Fibroblast of skin of back (primary cell): ENCODE data around the gene MAZ.
A peak's percentile ranks its signal among the peaks of the same experiment; 100 is the strongest.
"Not testable (repeated sequence)": the region's sequence is repeated elsewhere in the genome, so short reads cannot be mapped to it uniquely, and the experiment has no call there.

Experiments used
- DNase-seq: peaks from one replicate; pipeline ENCODE4 v3.0.0-alpha.2; 2013

MAZ gene

DNA sequence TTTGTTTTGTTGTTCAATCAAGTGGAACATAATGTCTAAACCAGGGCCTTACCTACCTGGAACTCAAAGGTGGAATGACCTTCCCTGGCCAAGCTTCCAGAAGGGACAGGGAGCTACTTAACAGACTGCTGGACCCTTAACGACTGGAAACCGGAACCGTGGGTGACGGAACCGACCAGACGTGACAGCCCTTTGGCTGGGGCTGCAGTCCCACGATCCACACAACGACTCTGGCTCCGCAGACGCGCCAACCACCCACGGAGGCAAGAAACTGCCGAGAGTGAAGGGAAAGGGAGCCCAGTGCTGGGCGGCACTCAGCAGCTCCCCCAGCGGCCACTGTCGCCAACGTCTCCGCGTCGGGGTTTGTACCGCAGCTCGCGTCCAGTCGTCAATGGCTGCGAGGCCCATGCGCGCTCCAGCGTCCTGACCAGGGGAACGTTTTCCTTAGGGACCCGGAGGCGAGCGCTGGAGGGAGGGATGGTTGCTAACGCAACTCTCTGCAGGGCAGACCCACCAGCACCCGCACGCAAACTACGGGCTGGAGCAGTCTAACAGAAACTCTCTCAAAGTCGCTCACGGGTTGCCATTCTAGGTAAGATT is 21.3 kb upstream of the MAZ start:
- DNase-seq = peak; percentile 64

DNA sequence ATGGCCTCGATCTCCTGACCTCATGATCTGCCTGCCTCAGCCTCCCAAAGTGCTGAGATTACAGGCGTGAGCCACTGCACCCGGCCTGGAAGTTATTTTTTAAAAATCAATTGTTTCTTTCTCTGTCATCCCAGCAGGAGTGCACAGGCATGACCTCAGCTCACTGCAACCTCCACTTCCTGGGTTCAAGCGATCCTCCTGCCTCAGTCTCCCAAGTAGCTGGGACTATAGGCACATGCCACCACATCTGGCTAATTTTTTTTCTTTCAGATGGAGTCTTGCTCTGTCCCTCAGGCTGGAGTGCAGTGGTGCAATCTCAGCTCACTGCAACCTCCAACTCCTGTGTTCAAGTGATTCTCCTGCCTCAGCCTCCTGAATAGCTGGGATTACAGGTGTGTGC is 19.2 kb upstream of the MAZ start:
- not testable (repeated sequence) for DNase-seq

DNA sequence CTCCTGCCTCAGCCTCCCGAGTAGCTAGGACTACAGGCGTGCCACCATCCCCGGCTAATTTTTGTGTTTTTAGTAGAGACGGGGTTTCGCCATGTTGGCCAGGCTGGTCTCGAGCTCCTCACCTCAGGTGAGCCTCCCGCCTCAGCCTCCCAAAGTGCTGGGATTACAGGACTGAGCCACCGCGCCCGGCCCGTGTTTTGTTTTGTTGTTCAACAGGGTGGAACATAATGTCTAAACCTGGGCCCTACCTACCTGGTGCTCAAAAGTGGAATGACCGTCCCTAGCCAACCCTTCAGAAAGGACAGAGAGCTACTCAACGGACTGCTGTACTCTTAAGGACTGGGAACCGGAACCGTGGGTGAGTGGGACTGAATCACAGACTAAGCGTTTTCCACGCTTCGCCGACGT is 16.6 kb upstream of the MAZ start:
- no peak for DNase-seq

DNA sequence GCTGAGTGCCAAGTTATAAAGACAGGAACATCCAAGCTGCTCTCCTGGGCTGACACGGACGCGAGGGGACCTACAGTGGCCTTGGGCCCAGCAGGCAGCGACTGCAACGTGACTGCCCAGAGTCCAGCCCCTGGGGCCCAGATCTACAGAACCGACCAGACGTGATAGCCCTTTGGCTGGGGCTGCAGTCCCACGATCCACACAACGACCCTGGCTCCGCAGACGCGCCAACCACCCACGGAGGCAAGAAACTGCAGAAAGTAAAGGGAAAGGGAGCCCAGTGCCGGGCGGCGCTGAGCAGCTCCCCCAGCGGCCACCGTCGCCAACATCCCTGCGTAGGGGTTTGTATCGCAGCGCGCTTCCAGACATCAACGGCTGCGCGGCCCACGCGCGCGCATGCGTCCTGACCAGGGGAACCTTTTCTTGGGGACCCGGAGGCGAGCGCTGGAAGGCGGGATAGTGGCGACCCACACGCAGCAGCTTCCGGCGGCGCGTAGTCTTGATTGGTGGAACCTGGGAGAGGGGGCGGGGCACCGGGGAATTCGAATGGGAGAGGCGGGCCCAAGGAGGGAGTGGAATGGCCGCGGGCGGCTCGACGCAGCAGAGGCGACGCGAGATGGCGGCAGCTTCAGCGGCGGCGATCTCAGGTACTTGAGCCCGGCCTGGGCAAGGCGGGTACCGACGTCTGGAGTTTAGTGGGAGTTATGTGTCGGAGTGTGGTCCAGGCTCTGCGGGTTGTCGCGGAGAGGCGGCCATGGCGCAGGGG is 16.0 kb upstream of the MAZ start, which contains the start of gene KIF22:
Gene KIF22, plus strand, starts transcription at position 569 of the 766 bp plus-strand sequence. Its CDS starts 9 bp downstream, at position 578.
- peak; percentile 98 for DNase-seq

DNA sequence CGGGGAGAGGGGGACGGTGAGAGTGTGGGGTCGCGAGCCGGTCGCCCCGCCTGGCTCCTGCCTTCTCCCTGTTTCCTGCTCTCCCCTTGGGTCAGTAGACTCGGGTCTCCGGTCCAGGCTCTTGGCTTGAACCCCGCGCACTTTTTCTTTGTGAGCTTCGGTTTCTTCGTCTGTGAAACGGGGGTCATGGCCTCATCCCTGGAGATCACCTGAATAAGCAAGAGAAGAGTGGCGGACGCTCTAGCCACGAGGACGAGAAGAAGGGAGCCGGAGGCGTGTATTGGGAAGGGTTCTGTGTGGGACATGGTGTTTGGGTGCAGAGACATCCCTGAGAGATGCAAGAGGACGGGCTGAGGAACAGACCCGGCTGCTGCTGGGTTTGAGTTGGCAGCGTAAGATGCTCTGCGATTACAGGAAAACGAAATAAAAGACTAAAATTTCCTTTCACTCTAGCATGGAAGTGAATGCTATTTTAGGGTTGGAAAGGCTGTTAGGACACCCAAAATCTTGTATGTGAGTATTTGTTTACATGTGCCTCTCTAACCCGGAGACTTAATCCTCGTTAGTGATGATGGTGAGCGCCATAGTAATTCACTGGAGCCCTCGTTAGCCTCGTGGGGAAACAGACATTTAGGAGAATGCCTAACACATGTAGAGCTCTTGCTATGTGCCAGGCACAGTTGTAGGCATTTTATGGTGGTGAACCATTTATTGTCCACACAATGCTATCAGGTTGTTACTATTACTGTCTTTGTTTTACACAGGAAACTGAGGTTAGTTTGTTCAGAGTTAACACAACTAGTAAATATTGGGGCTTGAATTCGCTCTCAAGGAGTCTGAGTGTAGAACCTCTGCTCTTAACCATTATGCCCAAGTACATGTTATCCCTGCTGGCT is 15.1 kb upstream of the MAZ start:
- no peak for DNase-seq

DNA sequence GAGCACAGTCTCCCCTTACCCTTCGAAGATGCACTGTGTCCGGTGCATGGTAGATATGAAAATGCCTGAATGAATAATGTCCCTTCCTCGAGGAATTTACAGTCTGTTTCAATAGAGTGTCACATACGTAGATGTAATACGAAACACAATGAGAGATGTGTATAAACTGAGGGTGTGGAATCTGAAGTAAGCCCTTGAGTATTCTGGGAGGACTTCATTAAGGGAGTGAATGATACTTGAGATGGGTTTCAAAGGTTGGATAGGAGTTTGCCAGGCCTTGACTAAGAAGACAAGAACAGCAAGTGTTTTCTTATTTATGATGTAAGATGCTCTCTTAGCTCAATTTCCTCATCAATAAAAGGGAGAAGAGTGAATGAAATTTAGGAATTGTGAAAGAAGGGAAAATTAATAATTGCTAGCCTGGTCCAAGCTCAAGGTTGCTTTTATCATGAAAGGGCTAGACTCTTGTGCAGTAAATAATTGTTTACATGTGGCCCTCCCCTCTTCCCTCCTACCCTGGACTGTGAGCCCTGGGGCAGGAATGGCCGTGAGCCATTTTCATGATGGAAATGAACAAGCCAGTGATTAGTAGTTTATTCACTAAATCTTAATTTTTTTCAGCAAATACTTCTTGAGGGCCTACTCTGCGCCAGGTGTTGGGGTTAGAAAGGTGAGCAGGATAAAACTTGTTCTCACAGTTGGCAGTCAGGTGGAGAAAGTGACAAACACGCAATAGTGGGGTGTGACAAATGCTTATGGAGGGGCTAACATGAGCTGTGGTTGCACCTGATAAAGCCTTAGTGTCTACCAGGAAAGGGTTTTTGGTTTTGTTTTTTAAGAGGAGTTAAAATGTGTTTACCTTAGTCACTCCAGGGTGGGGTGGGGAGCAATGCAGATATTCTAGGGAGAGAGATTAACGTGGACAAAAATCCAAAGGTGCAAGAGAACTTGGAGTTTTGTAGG is 14.2 kb upstream of the MAZ start:
- no peak for DNase-seq

DNA sequence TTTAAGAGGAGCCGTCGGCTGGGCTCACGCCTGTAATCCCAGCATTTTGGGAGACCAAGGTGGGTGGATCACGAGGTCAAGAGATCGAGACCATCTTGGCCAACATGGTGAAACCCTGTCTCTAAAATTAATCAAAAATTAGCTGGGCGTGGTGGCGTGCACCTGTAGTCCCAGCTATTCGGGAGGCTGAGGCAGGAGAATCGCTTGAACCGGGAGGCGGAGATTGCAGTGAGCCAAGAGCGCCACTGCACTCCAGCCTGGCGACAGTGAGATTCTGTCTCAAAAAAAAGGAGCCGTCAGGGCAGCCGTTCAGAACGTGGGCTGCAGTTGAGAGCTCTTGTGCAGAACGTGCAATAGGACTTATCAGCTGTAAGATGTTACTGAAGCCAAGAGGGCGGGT is 13.2 kb upstream of the MAZ start:
- not testable (repeated sequence) for DNase-seq

DNA sequence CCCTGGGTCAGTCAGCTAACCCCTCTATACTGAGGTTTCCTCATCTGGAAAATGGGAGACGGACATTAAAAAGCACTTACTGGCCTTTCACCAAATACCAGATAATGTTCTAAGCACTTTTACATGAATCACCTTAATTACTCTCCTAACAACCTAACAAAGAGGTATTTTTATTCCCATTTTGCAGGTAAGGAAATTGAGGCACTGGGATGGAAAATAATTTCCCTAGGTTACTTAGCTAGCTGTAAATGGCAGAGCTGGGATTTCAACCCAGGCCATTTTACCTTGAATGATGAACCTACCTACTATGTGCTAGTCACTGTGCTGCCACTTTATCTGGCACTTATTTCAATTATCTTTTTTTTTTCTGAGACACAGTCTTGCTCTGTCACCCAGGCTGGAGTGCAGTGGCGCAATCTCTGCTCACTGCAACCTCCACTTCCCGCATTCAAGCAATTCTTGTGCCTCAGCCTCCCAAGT is 12.1 kb upstream of the MAZ start:
- no peak for DNase-seq

DNA sequence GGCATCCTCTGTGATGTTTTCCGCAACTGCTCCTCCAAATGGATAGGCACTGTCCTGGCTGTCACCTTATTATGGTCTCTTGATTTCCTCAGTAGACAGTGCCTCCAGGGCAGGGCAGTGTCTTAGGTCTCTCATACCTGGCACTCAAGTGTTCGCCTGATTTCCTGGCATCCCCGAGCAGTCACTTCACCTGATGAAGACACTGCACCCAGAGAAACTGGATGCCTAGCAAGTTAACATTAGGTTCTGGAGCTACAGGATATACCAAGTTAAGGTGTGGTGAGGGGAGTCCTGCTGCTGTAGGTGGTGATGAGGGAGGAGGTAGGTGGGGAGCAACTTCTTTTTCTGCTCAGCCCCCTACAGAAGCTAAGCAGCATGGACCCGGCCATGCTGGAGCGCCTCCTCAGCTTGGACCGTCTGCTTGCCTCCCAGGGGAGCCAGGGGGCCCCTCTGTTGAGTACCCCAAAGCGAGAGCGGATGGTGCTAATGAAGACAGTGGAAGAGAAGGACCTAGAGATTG is 3.9 kb upstream of the MAZ start:
- no peak for DNase-seq

DNA sequence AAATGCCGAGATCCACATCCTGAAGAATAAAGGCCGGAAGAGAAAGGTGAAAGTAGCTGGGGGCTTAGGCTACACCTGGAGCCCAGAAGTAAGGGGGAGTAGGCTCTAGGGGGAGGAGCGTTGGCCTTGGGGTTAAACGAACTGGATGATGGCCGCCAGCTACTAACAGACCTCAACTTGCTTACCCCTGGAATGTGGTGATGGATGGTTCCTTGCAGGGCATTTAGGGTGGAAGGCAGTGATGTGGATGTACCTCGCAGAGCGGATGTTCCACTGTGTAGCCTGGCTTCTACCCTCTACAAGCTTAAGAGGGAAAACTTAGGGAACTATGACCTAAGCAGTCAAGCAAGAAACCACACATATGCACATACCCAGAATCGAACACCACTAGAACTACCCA is 2.3 kb upstream of the MAZ start:
- no peak for DNase-seq

DNA sequence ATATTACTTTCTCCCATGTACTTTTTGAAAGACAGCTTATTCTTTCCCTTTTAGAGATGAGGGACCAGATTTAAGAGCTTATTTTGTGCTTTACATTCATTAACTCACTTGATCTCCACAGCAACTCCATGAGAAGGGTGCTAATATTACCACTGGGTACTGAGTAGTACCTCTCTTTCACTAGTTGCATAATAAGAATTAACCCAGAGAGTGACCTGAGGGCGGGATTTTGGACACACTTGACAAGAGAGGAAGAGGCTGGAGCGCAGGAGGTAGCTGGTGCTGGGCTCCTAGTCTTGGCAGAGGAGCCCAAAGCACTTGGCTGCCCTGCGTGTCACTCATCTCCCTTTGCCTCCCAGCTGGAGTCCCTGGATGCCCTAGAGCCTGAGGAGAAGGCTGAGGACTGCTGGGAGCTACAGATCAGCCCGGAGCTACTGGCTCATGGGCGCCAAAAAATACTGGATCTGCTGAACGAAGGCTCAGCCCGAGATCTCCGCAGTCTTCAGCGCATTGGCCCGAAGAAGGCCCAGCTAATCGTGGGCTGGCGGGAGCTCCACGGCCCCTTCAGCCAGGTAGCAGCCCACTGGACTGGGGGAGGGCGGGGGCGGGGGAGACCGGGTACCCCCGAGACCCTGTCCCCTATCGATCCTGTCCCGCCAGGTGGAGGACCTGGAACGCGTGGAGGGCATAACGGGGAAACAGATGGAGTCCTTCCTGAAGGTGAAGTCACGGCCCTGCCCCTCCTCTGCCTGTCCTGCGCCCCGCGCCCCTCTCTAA is 1.7 kb upstream of the MAZ start:
- no peak for DNase-seq

DNA sequence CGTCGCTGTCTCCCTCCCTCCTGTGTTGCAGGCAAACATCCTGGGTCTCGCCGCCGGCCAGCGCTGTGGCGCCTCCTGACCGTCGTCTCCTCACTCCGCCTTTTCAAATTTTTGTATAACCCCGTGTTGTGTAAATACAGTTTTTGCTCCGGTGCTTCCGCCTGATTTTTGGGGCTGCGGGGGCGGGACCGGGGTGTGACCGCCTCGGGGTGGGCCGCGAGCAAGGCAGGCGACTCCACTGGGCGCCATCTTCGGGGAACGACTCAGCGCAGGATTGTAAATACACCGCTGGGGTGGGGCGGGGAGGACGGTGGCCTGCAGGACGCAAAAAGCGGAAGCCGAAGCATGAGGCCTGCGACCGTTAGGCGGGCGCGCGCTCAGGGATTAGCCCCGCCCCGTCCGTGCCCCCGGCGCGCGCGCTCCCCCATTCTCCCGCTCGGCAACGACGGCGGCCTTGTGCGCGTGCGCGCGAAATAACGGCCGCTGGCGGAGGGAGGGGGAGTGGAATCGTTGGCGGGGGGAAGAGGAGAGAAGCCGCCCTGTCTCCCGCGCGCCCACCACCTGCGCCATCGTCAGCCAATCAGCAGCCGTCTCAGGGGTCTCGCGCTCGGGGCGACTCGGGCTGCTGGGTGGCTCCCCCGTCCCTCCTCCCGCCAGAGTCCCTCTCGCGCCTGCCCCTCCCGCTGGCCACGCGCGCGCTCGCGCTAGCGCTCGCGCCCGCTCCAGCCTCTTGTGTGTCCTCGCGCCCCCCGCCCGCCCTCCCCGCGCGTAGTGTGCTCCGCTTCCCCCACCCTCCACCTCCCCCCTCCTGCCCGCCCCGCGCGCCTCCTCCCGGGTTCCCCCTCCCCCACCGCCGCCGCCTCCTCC is 864 bp upstream of the MAZ start:
- peak; percentile 97 for DNase-seq

DNA sequence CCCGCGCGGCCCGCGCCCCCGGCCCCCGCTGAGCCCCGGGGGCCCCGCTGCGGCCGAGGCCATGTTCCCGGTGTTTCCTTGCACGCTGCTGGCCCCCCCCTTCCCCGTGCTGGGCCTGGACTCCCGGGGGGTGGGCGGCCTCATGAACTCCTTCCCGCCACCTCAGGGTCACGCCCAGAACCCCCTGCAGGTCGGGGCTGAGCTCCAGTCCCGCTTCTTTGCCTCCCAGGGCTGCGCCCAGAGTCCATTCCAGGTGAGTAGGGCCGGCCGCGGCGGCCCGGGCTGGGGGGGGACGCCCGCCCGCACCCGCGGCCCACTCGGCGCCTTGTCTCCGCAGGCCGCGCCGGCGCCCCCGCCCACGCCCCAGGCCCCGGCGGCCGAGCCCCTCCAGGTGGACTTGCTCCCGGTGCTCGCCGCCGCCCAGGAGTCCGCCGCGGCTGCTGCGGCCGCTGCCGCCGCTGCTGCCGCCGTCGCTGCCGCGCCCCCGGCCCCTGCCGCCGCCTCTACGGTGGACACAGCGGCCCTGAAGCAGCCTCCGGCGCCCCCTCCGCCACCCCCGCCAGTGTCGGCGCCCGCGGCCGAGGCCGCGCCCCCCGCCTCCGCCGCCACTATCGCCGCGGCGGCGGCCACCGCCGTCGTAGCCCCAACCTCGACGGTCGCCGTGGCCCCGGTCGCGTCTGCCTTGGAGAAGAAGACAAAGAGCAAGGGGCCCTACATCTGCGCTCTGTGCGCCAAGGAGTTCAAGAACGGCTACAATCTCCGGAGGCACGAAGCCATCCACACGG is 504 bp downstream of the MAZ start:
- peak; percentile 71 for DNase-seq

DNA sequence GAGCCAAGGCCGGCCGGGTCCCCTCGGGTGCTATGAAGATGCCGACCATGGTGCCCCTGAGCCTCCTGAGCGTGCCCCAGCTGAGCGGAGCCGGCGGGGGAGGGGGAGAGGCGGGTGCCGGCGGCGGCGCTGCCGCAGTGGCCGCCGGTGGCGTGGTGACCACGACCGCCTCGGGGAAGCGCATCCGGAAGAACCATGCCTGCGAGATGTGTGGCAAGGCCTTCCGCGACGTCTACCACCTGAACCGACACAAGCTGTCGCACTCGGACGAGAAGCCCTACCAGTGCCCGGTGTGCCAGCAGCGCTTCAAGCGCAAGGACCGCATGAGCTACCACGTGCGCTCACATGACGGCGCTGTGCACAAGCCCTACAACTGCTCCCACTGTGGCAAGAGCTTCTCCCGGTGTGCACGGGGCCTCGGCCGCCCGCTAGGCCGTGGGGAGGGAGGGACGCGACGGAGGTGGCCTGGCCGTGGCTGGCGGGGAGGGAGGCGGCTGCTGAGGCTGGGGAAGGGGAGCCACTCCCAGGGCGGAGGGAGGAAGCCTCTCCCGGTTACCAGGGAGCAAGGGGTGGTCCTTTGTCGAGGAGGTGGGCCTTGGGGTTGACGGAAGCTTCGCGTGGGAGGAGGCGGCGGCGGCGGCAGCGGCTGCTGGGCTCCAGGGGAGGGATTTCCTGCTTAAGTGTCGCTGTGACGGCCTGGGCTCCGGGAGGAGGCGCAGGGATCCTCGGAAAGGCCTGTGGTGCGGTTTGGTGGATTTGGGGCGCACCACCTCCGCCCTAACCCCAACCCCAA is 1.3 kb downstream of the MAZ start:
- peak; percentile 95 for DNase-seq

DNA sequence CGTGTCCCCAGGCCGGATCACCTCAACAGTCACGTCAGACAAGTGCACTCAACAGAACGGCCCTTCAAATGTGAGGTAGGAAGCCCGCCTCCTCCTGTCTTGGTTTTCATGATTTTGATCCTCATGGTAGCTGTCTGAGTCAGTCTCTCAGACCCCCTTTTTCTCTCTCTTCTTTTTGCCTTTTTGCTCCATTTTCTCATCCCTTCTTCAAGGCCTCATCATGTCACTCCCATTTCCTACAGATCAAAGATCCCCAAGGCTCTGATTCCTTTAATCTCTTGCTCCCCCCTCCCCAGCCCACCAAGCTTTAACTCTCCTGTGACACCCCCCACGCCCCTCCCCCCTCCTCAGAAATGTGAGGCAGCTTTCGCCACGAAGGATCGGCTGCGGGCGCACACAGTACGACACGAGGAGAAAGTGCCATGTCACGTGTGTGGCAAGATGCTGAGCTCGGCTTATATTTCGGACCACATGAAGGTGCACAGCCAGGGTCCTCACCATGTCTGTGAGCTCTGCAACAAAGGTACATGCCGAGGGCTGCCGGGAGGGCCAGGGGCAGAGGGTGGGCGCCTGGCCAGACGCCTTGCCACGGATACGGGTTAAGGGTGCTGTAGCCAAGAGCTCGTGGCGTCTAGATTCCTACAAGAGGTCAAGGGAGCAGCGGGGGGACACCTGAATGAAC is 2.0 kb downstream of the MAZ start:
- DNase-seq = no peak

DNA sequence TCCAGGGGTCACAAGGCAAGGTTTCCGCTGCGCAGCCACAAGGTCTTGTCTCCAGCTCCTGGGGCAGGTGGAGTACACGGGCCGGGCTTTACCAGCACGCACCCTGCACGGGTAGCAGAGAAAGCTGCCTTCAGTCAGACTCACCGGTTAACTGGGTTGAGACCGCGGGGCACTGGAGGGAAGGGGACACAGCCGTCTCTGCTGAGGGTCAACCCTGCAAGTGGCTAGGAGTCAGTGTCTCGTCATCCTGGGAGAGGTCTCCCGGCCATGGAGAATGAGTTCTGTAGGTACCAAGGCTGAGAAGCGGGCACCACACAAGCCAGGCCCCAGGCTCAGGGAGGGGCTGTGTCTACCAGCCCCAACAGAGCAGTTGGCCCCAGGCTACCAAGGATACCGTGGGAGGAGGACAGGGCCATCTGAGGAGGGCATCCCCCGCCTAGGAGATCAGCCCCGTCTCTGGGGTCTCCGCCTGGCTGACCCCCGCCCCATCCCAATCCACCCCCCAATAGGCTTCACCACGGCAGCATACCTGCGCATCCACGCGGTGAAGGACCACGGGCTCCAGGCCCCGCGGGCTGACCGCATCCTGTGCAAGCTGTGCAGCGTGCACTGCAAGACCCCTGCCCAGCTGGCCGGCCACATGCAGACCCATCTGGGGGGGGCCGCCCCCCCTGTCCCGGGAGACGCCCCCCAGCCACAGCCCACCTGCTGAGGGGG is 2.9 kb downstream of the MAZ start:
- no peak for DNase-seq
